Panc1 (cell line): ENCODE results near the gene PIF1.

Source experiments
- CTCF ChIP-seq: fragments of 450-650 bp; IDR thresholded peaks from 2 replicates; pipeline ENCODE4 v1.5.1; 2017; ENCODE audit warnings: mild to moderate bottlenecking
- POLR2AphosphoS5 ChIP-seq: IDR thresholded peaks from 2 replicates; pipeline ENCODE4 v1.6.1; 2012; ENCODE audit warnings: mild to moderate bottlenecking, low read depth, low read length, moderate library complexity
- TCF7L2 ChIP-seq: IDR thresholded peaks from 2 replicates; pipeline ENCODE4 v1.6.1; 2011; ENCODE audit warnings: mild to moderate bottlenecking, low read depth, low read length, inconsistent platforms

GRCh38 chr15:64841060-64841343 is 15.6 kb upstream of the PIF1 start:
- no peak for TF ChIP-seq POLR2AphosphoS5
- no peak for TF ChIP-seq CTCF
- TF ChIP-seq TCF7L2 = no peak
